AG20443 (cell line): Measurements from ENCODE around the gene FAM185A.
A peak's percentile ranks its signal among the peaks of the same experiment; 100 is the strongest.
"Not testable (repeated sequence)": the region's sequence is repeated elsewhere in the genome, so short reads cannot be mapped to it uniquely, and the experiment has no call there.

Experiments used
- DNase-seq: peaks from one replicate; pipeline ENCODE4 v3.0.0; 2012; ENCODE audit warnings: low spot score, mixed read lengths

The FAM185A gene

GRCh38 chr7:102830197-102830596, 81.4 kb downstream of the FAM185A start:
- peak; percentile 37 for DNase-seq

- no peak for DNase-seq
Measured at GRCh38 chr7:102832674-102833073, 83.9 kb downstream of the FAM185A start.

- no peak for DNase-seq
Measured at GRCh38 chr7:102833343-102833742, 84.5 kb downstream of the FAM185A start.

GRCh38 chr7:102834466-102834865, 85.7 kb downstream of the FAM185A start:
- no peak for DNase-seq

GRCh38 chr7:102834999-102835398, 86.2 kb downstream of the FAM185A start:
- peak; percentile 58 for DNase-seq

- peak; percentile 60 for DNase-seq
Measured at GRCh38 chr7:102836191-102836919, 87.6 kb downstream of the FAM185A start.

- DNase-seq = no peak
Measured at GRCh38 chr7:102836977-102837376, 88.2 kb downstream of the FAM185A start.

- DNase-seq = no peak
Measured at GRCh38 chr7:102837802-102838201, 89.0 kb downstream of the FAM185A start.

- DNase-seq = not testable (repeated sequence)
Measured at GRCh38 chr7:102838572-102839101, 89.8 kb downstream of the FAM185A start.

- no peak for DNase-seq
Measured at GRCh38 chr7:102840404-102840803, 91.6 kb downstream of the FAM185A start.

- DNase-seq = no peak
Measured at GRCh38 chr7:102841290-102841689, 92.5 kb downstream of the FAM185A start.

- DNase-seq = no peak
Measured at GRCh38 chr7:102842284-102842683, 93.5 kb downstream of the FAM185A start.

- no peak for DNase-seq
Measured at GRCh38 chr7:102843850-102844249, 95.1 kb downstream of the FAM185A start.

- DNase-seq = no peak
Measured at GRCh38 chr7:102845346-102845745, 96.5 kb downstream of the FAM185A start.

GRCh38 chr7:102849079-102849478, 100.3 kb downstream of the FAM185A start:
- peak; percentile 46 for DNase-seq

- no peak for DNase-seq
Measured at GRCh38 chr7:102849538-102849937, 100.7 kb downstream of the FAM185A start.

- no peak for DNase-seq
Measured at GRCh38 chr7:102856036-102856435, 107.2 kb downstream of the FAM185A start.
